HG03097 (cell line): ENCODE measurements around the gene HOXC11.
A peak's percentile ranks its signal among the peaks of the same experiment; 100 is the strongest.

Experiments
- ATAC-seq: cut with Tn5 transposase; IDR thresholded peaks from one replicate; pipeline ENCODE4 v1.9.1; 2021; ENCODE audit not compliant: unreplicated experiment, low FRiP score

The HOXC11 gene

DNA sequence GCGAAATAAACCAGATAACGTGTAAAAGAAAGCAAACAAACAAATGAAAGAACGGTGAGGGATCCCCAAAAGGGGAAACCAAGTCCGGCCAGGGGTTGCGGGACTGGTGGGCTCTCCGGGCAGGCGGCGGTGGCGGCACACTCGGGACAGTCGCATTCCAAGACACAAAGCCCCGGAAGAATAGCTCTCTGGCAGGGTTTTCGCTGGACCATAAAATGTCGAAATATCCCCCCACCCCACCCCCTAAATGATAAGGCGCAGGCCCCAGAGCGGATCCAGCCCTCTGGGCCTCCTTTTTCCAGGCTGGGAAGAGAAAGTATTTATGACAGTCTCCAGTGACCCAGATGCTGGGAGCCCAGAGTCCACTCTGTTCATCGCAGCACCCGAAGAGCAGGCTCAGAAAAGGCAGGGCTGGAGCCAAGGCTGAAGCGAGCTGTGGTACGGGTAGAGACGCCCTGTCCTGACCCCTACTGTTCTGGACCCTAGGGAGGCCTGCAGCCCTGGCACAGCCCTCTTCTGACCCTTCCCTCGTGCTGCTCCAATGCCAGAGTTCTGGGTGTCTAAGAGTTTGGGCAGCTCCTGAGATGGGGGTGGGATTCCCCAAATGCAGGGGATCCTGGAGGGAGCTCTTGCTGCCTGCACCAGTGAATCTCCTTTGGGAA lies 33.8 kb downstream of the HOXC11 start:
- no peak for ATAC-seq

DNA sequence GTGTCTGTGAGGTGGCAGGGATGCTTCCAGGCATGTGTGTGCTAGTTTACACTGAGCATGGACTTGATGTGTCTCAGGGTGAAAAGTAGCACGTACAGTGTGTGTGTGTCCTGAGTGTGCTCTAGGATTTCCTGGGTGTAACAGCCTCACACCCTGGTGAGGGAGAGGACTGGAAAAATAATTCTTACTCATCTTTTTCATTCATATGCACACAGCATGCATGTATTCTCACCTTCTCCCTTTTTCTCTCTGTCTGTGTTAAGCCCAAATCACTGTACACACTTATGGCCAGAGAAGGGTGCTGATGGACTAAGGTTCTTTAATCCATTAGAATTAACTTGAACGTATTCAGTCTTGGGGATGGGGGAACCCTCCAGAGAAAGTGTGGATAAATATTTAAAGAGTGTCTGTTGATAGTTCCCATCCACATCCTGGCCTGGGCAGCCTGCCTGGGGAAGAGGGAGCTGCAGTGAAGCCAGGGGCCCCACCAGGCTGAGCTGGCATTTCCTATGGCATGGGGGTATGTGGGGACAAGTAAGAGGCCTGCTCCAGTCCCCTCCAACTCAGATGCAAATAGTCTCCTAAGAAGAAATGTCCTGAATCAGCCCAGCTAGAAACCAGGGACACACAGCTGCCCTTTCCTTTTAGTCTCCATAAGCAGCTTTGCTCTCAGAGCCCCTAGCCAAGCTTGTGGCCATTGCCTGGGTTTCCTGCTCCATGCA lies 34.8 kb downstream of the HOXC11 start:
- ATAC-seq: no peak

DNA sequence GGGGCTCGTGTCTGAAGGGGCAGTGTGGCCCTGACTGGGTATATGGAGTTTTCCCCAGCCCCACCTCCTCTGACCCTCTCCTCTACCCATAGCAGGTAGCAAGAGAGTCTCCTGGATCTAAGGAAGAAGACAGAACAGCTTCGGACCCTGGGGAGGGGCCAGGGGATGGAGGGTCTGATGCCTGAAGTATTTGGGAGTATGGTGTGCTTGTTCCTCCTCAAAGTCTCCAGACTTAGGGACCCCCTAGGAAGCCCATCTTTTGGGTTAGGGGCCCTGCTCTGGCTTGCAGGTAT lies 35.3 kb downstream of the HOXC11 start:
- ATAC-seq: no peak

DNA sequence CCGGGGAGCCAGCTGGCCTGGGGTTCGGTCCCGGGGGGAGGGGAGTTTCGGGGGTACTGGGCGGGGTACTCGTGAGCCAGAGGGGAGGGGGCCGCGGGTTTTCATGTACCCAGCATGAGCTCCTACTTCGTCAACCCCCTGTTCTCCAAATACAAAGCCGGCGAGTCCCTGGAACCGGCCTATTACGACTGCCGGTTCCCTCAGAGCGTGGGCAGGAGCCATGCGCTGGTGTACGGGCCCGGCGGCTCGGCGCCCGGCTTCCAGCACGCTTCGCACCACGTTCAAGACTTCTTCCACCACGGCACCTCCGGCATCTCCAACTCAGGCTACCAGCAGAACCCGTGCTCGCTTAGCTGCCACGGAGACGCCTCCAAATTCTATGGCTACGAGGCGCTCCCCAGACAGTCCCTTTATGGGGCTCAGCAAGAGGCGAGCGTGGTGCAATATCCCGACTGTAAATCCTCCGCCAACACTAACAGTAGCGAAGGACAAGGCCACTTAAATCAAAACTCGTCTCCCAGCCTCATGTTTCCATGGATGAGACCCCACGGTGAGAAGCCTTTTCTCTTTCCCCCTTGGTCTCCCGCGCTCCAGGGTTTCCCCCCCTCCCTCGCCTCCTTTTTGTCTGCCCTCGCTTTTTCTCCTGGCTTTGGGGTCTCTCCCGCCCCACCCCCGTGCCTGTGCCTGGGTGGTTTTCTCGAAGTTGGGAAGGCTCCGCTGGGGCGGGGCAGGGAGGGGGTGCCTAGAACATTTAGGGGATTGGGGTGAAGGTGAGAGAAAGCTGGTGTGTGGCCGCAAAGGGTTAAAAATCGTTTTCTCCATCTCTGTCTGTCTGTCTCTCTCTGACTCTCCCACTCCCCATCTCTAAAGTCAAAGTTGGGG lies 36.5 kb downstream of the HOXC11 start:
- ATAC-seq: no peak

DNA sequence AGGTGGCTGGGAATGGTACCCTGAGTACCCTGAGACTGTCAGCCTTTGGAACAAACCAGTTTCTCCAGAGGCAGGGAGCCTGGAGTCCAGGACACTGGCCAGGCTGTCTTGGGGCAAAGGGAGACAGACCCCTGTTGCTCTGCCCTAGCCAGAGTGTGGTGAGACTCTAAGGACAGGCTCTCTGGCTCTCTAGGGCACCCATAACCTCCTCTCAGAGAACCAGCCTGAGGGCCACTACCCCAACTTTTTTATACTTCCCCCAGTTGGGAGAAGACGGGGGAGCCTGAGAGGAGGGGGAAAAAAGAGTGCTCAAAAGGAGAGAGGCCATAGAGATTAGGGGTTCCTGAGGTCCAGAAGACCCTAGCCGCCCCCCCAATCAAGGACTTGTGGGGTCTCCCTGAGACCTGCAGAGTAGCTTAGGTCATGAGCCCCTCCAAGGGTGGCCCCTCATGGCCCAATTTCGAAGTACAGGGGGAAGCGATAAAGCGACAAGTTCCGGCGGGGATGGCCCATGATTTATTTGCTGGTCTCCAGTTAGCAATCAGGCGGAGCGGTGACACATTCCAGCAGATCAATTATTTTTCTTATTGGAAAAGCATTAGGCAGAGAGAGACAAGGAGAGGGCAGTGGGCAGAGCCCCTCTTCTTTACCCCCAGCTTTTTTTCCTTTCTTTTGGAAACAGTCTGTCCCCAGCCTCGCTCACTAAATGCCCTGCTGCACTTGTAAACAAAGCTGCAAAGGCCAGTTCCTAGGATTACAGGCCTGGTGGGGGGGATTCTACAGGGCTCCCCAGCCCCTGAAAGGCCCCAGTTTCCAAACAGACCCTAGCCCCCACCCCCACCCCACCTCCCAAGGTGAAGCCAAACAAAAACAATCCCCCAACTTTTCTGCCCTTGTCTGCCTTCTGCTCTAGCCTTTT lies 37.4 kb downstream of the HOXC11 start:
- ATAC-seq: no peak

DNA sequence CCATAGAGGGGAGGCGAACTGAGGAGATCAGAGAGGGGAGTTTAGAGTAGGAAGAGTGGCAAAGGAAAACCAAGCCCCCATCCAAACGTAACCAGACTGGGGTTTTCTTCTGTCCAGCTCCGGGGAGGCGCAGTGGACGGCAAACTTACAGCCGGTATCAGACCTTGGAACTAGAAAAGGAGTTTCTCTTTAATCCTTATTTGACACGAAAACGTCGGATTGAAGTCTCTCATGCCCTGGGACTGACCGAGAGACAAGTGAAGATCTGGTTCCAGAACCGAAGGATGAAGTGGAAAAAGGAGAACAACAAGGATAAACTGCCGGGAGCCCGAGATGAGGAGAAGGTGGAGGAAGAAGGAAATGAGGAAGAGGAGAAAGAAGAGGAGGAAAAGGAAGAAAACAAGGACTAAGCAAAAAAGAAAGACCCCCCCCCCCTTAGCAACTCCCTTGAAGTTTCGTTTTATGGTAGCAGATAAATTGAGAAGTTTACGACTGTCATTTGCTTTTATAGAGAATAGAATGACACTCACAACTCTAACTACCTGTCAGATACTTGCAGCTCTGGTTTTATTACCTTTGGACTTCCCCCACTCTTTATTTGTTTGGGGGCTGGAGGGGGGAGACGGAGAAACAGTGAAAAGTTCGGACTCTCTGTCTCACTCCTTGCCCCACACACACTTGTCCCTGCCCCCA lies 38.2 kb downstream of the HOXC11 start:
- no peak for ATAC-seq

DNA sequence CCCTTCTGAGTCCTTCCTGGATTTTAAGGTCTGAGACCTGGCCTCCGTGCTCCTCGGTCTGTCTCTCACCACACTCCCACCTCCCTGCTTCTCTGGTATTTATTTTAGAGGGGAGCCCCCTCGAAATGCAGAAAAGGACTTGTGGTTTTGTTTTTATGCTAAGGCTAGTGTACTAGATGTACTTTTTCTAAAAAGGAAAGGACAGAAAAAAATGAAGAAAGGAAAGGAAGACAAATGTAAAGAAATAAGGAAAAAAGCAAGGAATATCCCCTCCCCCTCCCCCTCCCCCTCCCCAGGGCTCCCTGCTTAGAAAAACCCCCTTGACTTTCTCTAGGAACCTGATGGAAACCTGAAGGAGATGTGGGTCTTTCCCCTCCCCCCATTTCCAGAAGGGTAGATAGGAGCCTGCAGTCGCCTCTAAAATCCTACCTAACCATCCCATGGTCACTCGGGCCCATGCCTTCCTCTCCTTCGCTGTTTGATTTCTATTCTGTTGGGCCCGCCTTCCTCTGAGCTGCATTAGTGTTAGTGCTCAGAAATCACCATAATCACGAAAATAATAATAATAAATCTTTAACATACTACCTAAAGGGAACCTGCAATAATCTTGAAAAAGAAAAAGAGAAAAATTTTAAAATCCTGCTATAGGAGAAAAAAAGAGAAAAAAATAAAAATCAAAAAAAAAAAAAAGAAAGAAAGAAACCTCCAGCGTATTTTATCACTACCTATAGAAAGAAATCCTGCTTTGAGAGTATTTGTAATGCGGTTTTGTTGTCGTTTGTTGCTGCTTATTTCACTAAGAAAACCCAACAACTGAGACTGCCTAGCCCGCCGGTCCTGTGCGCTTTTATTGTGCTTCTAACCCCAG lies 39.0 kb downstream of the HOXC11 start:
- ATAC-seq: no peak

DNA sequence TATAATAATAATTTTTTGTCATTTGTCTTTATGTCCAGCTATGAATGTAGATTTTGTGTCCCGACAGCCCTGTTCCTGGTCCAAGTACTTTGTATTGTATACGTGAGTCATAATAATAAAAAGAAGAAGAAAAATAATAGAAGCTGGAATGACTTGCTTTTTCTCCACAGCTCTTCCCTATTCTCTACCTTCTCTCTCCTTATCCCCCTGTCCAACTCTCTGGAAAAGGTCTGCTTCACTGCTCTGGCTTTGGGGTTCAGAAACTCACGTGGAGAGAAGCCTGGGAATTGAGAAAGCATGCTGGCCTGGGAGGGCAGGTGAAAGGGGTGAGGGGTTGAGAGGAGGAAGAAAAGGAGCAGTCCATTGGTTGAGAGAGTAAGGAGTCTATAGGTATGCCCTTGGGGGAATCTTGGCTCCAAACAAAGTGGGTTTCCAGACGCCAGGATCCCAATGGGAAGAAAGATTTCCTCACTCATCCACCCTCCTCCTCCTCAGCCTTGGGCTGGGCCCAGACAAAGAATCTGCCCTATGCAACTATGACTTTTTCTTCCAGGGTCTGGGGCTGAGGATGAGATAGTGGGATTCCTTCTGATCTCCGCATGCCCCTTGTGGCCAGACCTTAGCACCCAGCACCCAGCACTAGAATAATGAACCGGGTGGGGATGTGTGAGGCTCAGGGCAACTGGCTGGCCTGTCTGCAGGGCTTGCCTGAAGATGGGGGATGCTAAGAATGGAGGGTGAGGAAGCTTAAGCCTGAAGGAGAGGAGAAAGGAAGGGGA lies 39.9 kb downstream of the HOXC11 start:
- no peak for ATAC-seq

DNA sequence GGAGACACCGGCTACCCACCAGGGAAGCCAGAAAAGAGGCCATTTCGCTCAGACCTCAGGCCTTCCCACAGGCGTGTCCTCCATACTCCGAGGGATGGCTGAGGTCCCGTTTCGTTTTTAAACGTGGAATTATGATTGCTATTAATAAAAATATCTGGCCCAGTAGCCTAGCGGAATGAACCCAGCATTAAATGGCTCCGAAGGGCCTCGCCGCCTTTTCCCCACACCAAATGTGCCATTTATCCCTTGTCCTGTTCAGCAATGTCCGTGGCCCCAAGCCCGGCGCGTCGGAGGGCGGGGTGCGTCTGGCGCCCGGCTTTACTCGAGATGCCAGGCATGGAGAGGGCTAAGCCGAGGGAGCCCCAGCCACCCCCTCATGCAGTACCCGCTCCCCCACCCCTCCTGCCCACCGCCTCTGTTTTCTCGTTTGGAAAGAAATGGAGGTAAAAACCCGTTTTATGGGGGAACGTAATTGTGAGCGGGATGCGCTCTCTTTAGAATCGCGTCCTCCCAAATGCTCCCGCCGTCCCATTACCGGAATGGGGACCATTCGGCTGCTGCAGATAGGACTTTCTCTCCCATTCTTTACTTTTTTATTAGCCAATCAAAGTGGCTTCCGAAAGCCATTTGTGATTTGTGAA lies 41.6 kb downstream of the HOXC11 start:
- ATAC-seq: no peak

DNA sequence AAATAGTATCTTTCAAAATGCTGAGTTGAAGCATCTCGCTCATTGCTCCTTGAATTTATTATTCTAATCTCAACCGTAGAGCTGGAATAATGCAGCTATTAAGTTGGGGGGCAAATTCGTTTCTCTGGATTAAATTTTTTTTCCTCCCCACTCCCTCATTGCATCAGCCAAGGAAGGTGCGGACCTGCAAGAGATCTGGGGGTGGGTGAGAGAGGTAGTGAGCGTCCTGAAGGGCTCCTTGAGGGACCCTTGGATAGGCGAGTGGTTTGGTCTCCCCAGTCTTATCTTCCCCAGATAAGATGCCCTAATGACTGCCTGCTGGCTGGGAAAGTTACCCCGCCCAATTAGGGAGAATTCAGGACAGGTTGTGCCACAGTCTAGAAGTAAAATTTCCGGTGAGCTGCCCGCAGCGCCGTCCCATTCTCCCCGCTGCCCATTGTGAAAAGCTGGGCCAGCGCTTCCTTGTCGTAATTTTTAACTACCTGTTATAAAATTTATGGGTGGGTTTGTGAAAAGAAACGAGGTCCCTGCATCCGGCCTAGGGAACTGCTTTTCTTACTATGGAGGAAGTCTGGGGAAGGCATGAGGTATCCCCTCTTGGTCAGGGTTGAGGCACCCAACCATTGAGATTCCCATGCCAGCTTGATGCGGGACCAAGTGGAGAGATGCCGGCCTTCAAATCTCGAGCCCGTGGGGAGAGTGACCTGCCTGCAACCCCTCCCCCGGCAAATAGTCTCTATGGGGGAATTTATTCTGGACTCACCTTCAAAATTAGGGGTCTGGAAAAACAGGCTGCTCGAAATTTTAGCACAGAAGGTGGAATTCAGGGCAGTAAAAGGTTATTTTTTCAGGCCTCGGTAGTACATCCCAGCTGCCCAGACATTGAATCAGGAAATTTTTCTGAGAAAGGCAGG lies 42.3 kb downstream of the HOXC11 start:
- ATAC-seq: no peak

DNA sequence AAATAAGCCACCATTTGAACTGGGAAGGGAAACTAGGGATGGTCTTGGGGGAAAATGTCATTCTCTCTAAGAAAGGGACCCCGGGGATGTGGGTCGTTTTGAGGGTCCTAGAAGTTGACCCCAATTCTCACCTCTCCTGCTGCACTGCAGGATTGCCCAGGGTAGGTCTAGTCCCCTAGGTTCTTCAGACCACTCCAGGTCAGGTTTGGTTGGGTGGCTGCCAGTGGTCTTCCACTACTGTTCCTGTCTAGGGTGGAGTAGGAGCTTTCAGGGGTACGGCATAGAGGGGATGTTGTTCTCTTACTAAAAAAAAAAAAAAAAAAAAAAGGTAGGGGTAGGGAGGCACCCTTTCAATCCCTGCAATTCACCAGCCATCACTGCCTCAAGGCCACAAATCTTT lies 43.1 kb downstream of the HOXC11 start:
- no peak for ATAC-seq

DNA sequence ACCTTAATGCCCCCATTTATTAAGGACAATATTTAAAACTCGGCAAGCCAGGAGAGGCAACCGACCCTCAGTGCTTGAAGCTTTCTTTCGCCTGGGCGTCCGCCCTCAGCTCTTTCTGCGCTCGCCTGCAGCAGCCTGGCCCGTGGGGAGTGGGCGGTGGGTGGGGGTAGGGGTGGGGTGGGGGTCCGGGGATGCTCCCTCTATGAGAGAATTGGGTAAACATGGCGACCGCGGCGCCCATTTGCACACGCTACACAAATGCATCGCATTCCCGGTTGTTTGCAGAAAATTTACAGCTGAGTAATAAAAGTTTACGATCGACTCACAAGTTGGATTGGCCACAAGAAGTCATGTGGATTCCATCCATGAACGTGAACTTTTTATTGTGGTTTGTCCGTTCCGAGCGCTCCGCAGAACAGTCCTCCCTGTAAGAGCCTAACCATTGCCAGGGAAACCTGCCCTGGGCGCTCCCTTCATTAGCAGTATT lies 43.6 kb downstream of the HOXC11 start:
- ATAC-seq: no peak

DNA sequence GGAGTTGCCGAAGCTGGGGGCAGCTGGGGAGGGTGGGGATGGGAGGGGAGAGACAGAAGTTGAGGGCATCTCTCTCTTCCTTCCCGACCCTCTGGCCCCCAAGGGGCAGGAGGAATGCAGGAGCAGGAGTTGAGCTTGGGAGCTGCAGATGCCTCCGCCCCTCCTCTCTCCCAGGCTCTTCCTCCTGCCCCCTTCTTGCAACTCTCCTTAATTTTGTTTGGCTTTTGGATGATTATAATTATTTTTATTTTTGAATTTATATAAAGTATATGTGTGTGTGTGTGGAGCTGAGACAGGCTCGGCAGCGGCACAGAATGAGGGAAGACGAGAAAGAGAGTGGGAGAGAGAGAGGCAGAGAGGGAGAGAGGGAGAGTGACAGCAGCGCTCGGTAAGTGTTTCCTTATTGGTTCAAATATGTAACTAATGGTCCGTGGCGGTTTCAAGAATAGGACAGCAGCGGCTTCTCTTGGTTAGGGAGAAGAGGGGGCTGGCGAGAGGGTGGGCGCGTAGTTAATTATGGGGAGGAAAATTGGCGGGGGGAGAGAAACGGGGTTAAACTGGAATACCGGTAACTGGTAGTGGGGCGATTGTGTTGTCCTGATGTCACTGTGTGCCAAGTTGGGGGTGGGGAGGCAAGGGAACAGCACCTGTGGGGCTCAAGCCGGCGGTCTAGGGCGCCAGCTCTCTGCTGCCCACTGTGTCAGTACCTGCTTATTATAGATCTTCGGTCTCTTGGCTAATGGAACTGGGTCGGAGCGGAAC lies 44.3 kb downstream of the HOXC11 start:
- peak; percentile 13 for ATAC-seq

DNA sequence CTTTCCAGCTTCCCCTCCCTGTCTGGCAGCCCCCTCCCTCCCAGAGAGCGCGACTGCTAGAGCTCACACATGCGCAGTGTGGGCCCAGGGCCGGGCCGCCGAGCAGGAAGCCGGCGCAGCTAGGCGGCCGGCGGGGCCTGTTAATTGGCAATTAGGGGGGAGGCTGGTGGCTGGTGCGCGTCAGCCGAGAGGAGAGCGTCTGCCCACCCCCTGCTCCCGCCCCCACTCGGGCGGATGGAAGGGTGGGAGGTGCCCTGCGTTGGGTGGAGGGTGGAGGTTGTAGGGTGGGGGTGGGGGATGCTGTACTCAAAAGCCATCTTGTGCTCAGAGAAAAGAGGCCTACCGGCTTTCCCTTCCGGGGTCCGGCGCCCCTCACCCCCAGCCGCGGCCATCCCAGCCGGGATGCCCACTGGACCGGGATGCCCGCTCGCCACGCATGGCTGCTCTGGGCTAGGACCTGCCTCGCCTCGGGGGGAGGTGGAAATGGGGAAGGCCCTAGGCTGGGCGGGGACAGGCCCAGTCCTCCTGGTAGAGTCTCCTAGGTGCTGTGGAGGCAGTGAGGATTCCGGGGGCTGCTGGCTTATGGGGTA lies 45.0 kb downstream of the HOXC11 start:
- ATAC-seq: peak; percentile 62

DNA sequence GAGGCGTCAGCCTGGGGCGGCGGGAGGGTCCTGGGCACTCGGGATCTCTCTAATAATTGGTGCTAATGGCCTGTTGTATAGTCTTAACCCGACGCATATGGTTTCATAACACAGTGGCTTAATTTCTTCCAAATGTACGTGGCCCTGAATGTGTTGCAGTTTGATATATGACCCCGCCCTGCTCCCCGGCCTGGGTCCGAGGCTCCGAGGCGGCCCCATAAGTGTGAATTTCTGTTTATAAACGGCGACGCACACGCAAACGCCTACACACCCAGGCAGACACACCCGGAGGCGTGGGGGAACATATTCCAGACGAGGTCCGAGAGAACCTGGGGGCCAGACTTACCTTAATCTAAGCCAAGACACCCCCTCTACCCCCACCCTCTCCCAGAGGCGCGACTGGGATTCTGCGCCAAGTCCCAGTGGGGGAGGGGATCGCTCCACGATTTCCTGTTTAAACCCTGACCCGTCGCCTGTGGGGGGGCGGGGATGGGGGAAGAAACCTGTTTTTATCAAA lies 45.6 kb downstream of the HOXC11 start:
- no peak for ATAC-seq
